Psoas muscle (tissue), 8 donors: ENCODE results near the gene ATIC. TPM values are rescaled to one million over a fixed set of nuclear protein-coding genes. Genes with fewer than 3 reads are reported as not detected.

ENCODE experiments used
- ATAC-seq, 4 donors: fragments of 200-7000 bp; cut with Tn5 transposase; one replicate each; pipeline ENCODE4 v1.9.1; 2020; ENCODE audit warnings: moderate library complexity in 3 of 4, mild to moderate bottlenecking in 2 of 4
- DNase-seq, 2 donors: peaks; one replicate each; pipeline ENCODE4 v3.0.0-alpha.2; 2020
- H3K27ac ChIP-seq: fragments of 200-600 bp; one replicate; pipeline ENCODE4 v1.8.0; 2022
- H3K27me3 ChIP-seq, 3 donors: fragments of 200-600 bp in 1 of 3; one replicate each; pipeline versions ENCODE4 v1.6.1 to v1.8.0; 2013 to 2022; ENCODE audit warnings: low read length in 2 of 3, mild to moderate bottlenecking in 2 of 3, moderate library complexity in 1 of 3; ENCODE audit not compliant: insufficient read depth in 3 of 3
- H3K36me3 ChIP-seq, 2 donors: fragments of 200-600 bp in 1 of 2; one replicate each; pipeline versions ENCODE4 v1.6.1 to v1.8.0; 2013 to 2022; ENCODE audit warnings: low read depth in 1 of 2, mild to moderate bottlenecking in 1 of 2, moderate library complexity in 1 of 2; ENCODE audit not compliant: insufficient read depth in 1 of 2
- H3K4me1 ChIP-seq: fragments of 200-600 bp; one replicate; pipeline ENCODE4 v1.8.0; 2022
- H3K4me3 ChIP-seq: fragments of 200-600 bp; one replicate; pipeline ENCODE4 v1.8.0; 2022; ENCODE audit warnings: mild to moderate bottlenecking
- H3K9me3 ChIP-seq: fragments of 200-600 bp; one replicate; pipeline ENCODE4 v1.8.0; 2022
- CTCF ChIP-seq: fragments of 200-600 bp; IDR thresholded peaks from one replicate; pipeline ENCODE4 v1.8.0; 2022; ENCODE audit warnings: antibody characterized with exemption
- WGBS, 3 donors: extraction: QIAGEN DNeasy Blood & Tissue Kit; methylation state at CpG; one replicate each; pipeline versions ENCODE4 v1.1.6 to v1.1.7; 2013; 5-methylcytosine and 5-hydroxymethylcytosine counted together
- intact Hi-C, 2 donors: fragments of 100-400 bp; cut with DNase I; formaldehyde crosslinking; loops; one replicate each; pipeline versions ENCODE4 v1.11.0 to v1.14.2; 2022
- polyA plus RNA-seq, 3 donors: library from polyadenylated mRNA; stranded (reverse); fragments of 200-250 nt; gene quantifications; one replicate each; pipeline ENCODE4 v1.2.3, GENCODE V29; 2013
- total RNA-seq, 4 donors: library from RNA; stranded (reverse); fragmentation: NEBNext Ultra II Directional in 2 of 4; extraction: Animal tissue kit (Norgen Biotek cat#: 25700) in 2 of 4; gene quantifications; one replicate each; pipeline versions ENCODE4 v1.2.1 to v1.2.4, GENCODE V29; 2021 to 2023
- donor health status: healthy with polysubstance abuse.
- donor health status: DM: no; HTN: no; CAD: no; lungs with moderate emphysema.
- donor health status: Bipolar disorder and iron deficiency.
- donor health status: healthy.
- donor health status: DM: yes; HTN: yes; CAD: no.
- donor health status: DM: no; HTN: no; CAD: no.
- donor health status: DM: no; HTN: no; CAD: no.
- donor health status: DM: yes; HTN: yes; CAD: no.

ATIC gene
- total and polyA plus RNA-seq, 7 donors: 50.9 to 147 (median 83.8) TPM

GRCh38 chr2:215328066-215328465 lies 16.2 kb downstream of the ATIC start:
- 83 to 93% (median 89%) methylated on average over 5 of the region's 5 CpGs for WGBS, 3 donors
- no peak overlapping the region for H3K4me3 ChIP-seq
- no peak for ATAC-seq
- no peaks in the 10 kb centered on the region for H3K9me3 ChIP-seq
- no peaks in the 10 kb centered on the region for H3K27me3 ChIP-seq
- intact Hi-C loops: no loop called here
- H3K27ac ChIP-seq: no peak overlapping the region
- peaks cover 12 to 60% of the 10 kb centered on the region in 2 donors for H3K36me3 ChIP-seq
- H3K4me1 ChIP-seq: no peaks in the 10 kb centered on the region
- TF ChIP-seq CTCF: no peak
- no peak for DNase-seq

- Histone ChIP-seq H3K4me1 (no peaks in the 10 kb centered on the region), H3K36me3 (peaks cover 6 to 75% of the 10 kb centered on the region in 2 donors), H3K4me3 (no peak overlapping the region), H3K27me3 (no peaks in the 10 kb centered on the region), H3K9me3 (no peaks in the 10 kb centered on the region), H3K27ac (no peak overlapping the region)
- TF ChIP-seq CTCF: no peak
- 95 to 97% (median 96%) methylated on average over 5 of the region's 5 CpGs for WGBS, 3 donors
- DNase-seq: no peak
- intact Hi-C loops: no loop called here
- ATAC-seq: no peak
Observed at GRCh38 chr2:215332872-215333595, 21.2 kb downstream of the ATIC start.

- ATAC-seq (no peak), DNase-seq (no peak)
- Histone ChIP-seq H3K36me3 (peaks cover 5 to 91% of the 10 kb centered on the region in 2 donors), H3K4me3 (no peak overlapping the region), H3K9me3 (no peaks in the 10 kb centered on the region), H3K27me3 (no peaks in the 10 kb centered on the region), H3K4me1 (no peaks in the 10 kb centered on the region), H3K27ac (no peak overlapping the region)
- no peak for TF ChIP-seq CTCF
- 96 to 97% (median 97%) methylated on average over 7 of the region's 7 CpGs for whole genome bisulfite sequencing, 3 donors
- intact Hi-C loops: no loop called here
Observed at GRCh38 chr2:215338883-215339679, 27.2 kb downstream of the ATIC start.

- H3K36me3 ChIP-seq: peaks cover 4 to 72% of the 10 kb centered on the region in 2 donors
- intact Hi-C loops: no loop called here
- H3K27me3 ChIP-seq: no peaks in the 10 kb centered on the region
Observed at GRCh38 chr2:215347878-215348277, 36.0 kb downstream of the ATIC start.

More at GRCh38 chr2:215347878-215348277, 36.0 kb downstream of the ATIC start:
- H3K9me3 ChIP-seq: no peaks in the 10 kb centered on the region
- no peaks in the 10 kb centered on the region for H3K4me1 ChIP-seq
- no peak overlapping the region for H3K27ac ChIP-seq
- DNase-seq (no peak), ATAC-seq (no peak)
- no peak for TF ChIP-seq CTCF
- no peak overlapping the region for H3K4me3 ChIP-seq
